Kidney epithelial cell (primary cell): ENCODE results near the gene PDE6B. TPM values are rescaled to one million over a fixed set of nuclear protein-coding genes. Genes with fewer than 3 reads are reported as not detected.

Experiments
- DNase-seq: peaks from one replicate; pipeline ENCODE4 v3.0.0-alpha.2; 2010; ENCODE audit warnings: low read depth
- H3K27me3 ChIP-seq: 2 replicates; pipeline ENCODE4 v1.6.0; 2011; ENCODE audit warnings: low read length; ENCODE audit not compliant: control insufficient read depth, insufficient read depth
- H3K36me3 ChIP-seq: 2 replicates; pipeline ENCODE4 v1.5.1; 2011; ENCODE audit warnings: low read length; ENCODE audit not compliant: control insufficient read depth, insufficient read depth
- H3K4me3 ChIP-seq: 2 replicates; pipeline ENCODE4 v1.5.1; 2011; ENCODE audit warnings: low read depth, mild to moderate bottlenecking, control low read depth, low read length
- CTCF ChIP-seq: IDR thresholded peaks from 2 replicates; pipeline ENCODE4 v1.5.1; 2011; ENCODE audit warnings: mild to moderate bottlenecking, moderate library complexity, low read length, control low read depth, inconsistent platforms; ENCODE audit not compliant: insufficient read depth, poor library complexity, severe bottlenecking
- total RNA-seq: library from RNA; depleted of rRNA; stranded (reverse); fragments of >200 nt; gene quantifications from 2 replicates; pipeline ENCODE4 v1.2.3, GENCODE V29; 2015

The PDE6B gene
- total RNA-seq, 1 donor from 2014 or later = 17.1 TPM

GRCh38 chr4:617644-618641 is 7.4 kb upstream of the PDE6B start:
- Histone ChIP-seq H3K4me3 (no peak overlapping the region), H3K27me3 (no peaks in the 10 kb centered on the region), H3K36me3 (no peaks in the 10 kb centered on the region)
- no peak for DNase-seq
- no peak for TF ChIP-seq CTCF

GRCh38 chr4:620201-620600 is 5.2 kb upstream of the PDE6B start:
- H3K4me3 ChIP-seq = no peak overlapping the region
- no peaks in the 10 kb centered on the region for H3K27me3 ChIP-seq
- no peak for DNase-seq
- no peak for TF ChIP-seq CTCF
- H3K36me3 ChIP-seq = no peaks in the 10 kb centered on the region

- Histone ChIP-seq H3K4me3 (no peak overlapping the region), H3K27me3 (no peaks in the 10 kb centered on the region), H3K36me3 (no peaks in the 10 kb centered on the region)
- no peak for DNase-seq
- TF ChIP-seq CTCF = no peak
Observed at GRCh38 chr4:620851-621261, 4.5 kb upstream of the PDE6B start.

GRCh38 chr4:621296-622070 is 3.9 kb upstream of the PDE6B start:
- Histone ChIP-seq H3K36me3 (no peaks in the 10 kb centered on the region), H3K4me3 (no peak overlapping the region), H3K27me3 (peaks cover 2% of the 10 kb centered on the region)
- no peak for DNase-seq
- no peak for TF ChIP-seq CTCF

- H3K4me3 ChIP-seq = no peak overlapping the region
- H3K36me3 ChIP-seq = no peaks in the 10 kb centered on the region
- no peak for DNase-seq
- no peak for TF ChIP-seq CTCF
- H3K27me3 ChIP-seq = peaks cover 2% of the 10 kb centered on the region
Observed at GRCh38 chr4:622071-622995, 3.0 kb upstream of the PDE6B start.
